Measurements from ENCODE around the gene OR2T5. TPM values are rescaled to one million over a fixed set of nuclear protein-coding genes. Genes with fewer than 3 reads are reported as not detected.
"Not testable (repeated sequence)": the region's sequence is repeated elsewhere in the genome, so short reads cannot be mapped to it uniquely, and the experiment has no call there.

OR2T5 gene
- polyA plus RNA-seq, 6 donors from 2014 or later, result not detected

GRCh38 chr1:248471154-248471553 is 17.2 kb upstream of the OR2T5 start:
- peaks cover 0 to 5% (median 0%) of the 10 kb centered on the region in 3 donors for H3K27me3 Mint-ChIP-seq
- ATAC-seq (ENCODE audit: low read depth in 2 of 2) (no peak), DNase-seq (no peak)
- peak overlapping the region in 1 of 6 donors; percentile 73 for H3K27ac Mint-ChIP-seq
- peaks cover 0 to 8% (median 0%) of the 10 kb centered on the region in 3 donors for H3K4me1 Mint-ChIP-seq
- no peaks in the 10 kb centered on the region for H3K9me3 Mint-ChIP-seq
- H3K36me3 Mint-ChIP-seq, result peaks cover 0 to 4% of the 10 kb centered on the region in 2 donors
- no peak overlapping the region for H3K4me3 Mint-ChIP-seq

- DNase-seq; H3K4me3 Mint-ChIP-seq; H3K36me3 Mint-ChIP-seq; H3K27me3 Mint-ChIP-seq; H3K9me3 Mint-ChIP-seq; ATAC-seq (ENCODE audit: low read depth in 2 of 2): not testable (repeated sequence)
- Mint-ChIP-seq H3K27ac (peak overlapping the region in 1 of 6 donors; percentile 49), H3K4me1 (peaks cover 0 to 10% (median 0%) of the 10 kb centered on the region in 3 donors)
Measured at GRCh38 chr1:248472111-248472510, 16.3 kb upstream of the OR2T5 start.

GRCh38 chr1:248473051-248473450 is 15.3 kb upstream of the OR2T5 start, which contains the start of gene OR2T3:
TSS of gene OR2T3 (plus strand) at chr1:248473351. CDS start at chr1:248473351, 0 bp downstream.
- H3K36me3 Mint-ChIP-seq; H3K9me3 Mint-ChIP-seq; DNase-seq; H3K27me3 Mint-ChIP-seq; H3K4me3 Mint-ChIP-seq; ATAC-seq (ENCODE audit: low read depth in 2 of 2): not testable (repeated sequence)
- Mint-ChIP-seq H3K27ac (peak within 1 kb of the TSS in 1 of 6 donors; percentile 49), H3K4me1 (peaks cover 0 to 10% (median 0%) of the 10 kb centered on the region in 3 donors)

GRCh38 chr1:248475660-248476059 is 12.7 kb upstream of the OR2T5 start:
- DNase-seq, H3K36me3 Mint-ChIP-seq, H3K27me3 Mint-ChIP-seq, H3K27ac Mint-ChIP-seq, H3K9me3 Mint-ChIP-seq, H3K4me3 Mint-ChIP-seq: not testable (repeated sequence)
- ATAC-seq (ENCODE audit: low read depth in 2 of 2), result peak in 1 of 2 donors; percentile 51
- H3K4me1 Mint-ChIP-seq, result peaks cover 0 to 10% (median 0%) of the 10 kb centered on the region in 3 donors

- H3K36me3 Mint-ChIP-seq; H3K9me3 Mint-ChIP-seq; ATAC-seq (ENCODE audit: low read depth in 2 of 2); DNase-seq; H3K27me3 Mint-ChIP-seq: not testable (repeated sequence)
- Mint-ChIP-seq H3K4me3 (peak overlapping the region in 7 of 8 donors; percentile 9 to 86 (median 59)), H3K27ac (peak overlapping the region in 4 of 6 donors; percentile 18 to 88 (median 62)), H3K4me1 (peaks cover 0 to 12% (median 4%) of the 10 kb centered on the region in 3 donors)
Measured at GRCh38 chr1:248481686-248482579, 6.5 kb upstream of the OR2T5 start.

GRCh38 chr1:248496661-248497060 is 8.3 kb downstream of the OR2T5 start:
- H3K27me3 Mint-ChIP-seq; H3K4me1 Mint-ChIP-seq; ATAC-seq (ENCODE audit: low read depth in 2 of 2); DNase-seq; H3K36me3 Mint-ChIP-seq; H3K9me3 Mint-ChIP-seq; H3K4me3 Mint-ChIP-seq; H3K27ac Mint-ChIP-seq: not testable (repeated sequence)

GRCh38 chr1:248500305-248501035 is 12.1 kb downstream of the OR2T5 start:
- not testable (repeated sequence) for H3K27me3 Mint-ChIP-seq; H3K36me3 Mint-ChIP-seq; H3K4me1 Mint-ChIP-seq; H3K4me3 Mint-ChIP-seq; H3K9me3 Mint-ChIP-seq; ATAC-seq (ENCODE audit: low read depth in 2 of 2); DNase-seq; H3K27ac Mint-ChIP-seq

- not testable (repeated sequence) for H3K4me3 Mint-ChIP-seq; H3K27me3 Mint-ChIP-seq; H3K9me3 Mint-ChIP-seq; ATAC-seq (ENCODE audit: low read depth in 2 of 2); H3K27ac Mint-ChIP-seq; H3K4me1 Mint-ChIP-seq; H3K36me3 Mint-ChIP-seq; DNase-seq
Measured at GRCh38 chr1:248507773-248508172, 19.4 kb downstream of the OR2T5 start, which contains the start of gene OR2G6. TSS of gene OR2G6 (plus strand) at chr1:248508073. CDS start at chr1:248521647, 13,574 bp downstream.

- not testable (repeated sequence) for H3K9me3 Mint-ChIP-seq; H3K27ac Mint-ChIP-seq; H3K27me3 Mint-ChIP-seq; ATAC-seq (ENCODE audit: low read depth in 2 of 2); H3K4me1 Mint-ChIP-seq; DNase-seq; H3K36me3 Mint-ChIP-seq; H3K4me3 Mint-ChIP-seq
Measured at GRCh38 chr1:248510217-248510616, 21.8 kb downstream of the OR2T5 start.

GRCh38 chr1:248521856-248522255 is 33.5 kb downstream of the OR2T5 start:
- Mint-ChIP-seq H3K36me3 (no peaks in the 10 kb centered on the region), H3K4me1 (no peaks in the 10 kb centered on the region), H3K27ac (peak overlapping the region in 1 of 6 donors; percentile 65), H3K27me3 (no peaks in the 10 kb centered on the region), H3K4me3 (no peak overlapping the region), H3K9me3 (peaks cover 2 to 14% (median 10%) of the 10 kb centered on the region in 7 donors)
- DNase-seq, result no peak
- no peak for ATAC-seq (ENCODE audit: low read depth in 2 of 2)

GRCh38 chr1:248537449-248537848 is 49.1 kb downstream of the OR2T5 start:
- H3K4me3 Mint-ChIP-seq; H3K36me3 Mint-ChIP-seq; H3K27me3 Mint-ChIP-seq; H3K27ac Mint-ChIP-seq; ATAC-seq (ENCODE audit: low read depth in 2 of 2); H3K4me1 Mint-ChIP-seq; H3K9me3 Mint-ChIP-seq; DNase-seq: not testable (repeated sequence)
